H1 (cell line): ENCODE data around the gene GUCY1A2. TPM values are rescaled to one million over a fixed set of nuclear protein-coding genes. Genes with fewer than 3 reads are reported as not detected.

Source experiments
- CTCF ChIA-PET: fragments of 300-600 bp; sonication (Branson Sonifier 250); formaldehyde crosslinking; loops from one replicate; lab custom pipeline; 2021; ENCODE audit not compliant: partially characterized antibody; lab: Charles Lee
- POLR2A ChIA-PET: fragments of 300-600 bp; sonication (Branson Sonifier 250); formaldehyde crosslinking; loops from one replicate; lab custom pipeline; 2021; ENCODE audit warnings: inconsistent platforms; ENCODE audit not compliant: partially characterized antibody; lab: Charles Lee
- DNase-seq, 2 experiments: peaks; one replicate each; pipeline versions ENCODE4 v3.0.0 to v3.0.0-alpha.2; 2010 to 2022; ENCODE audit warnings: low spot score in 2 of 2, low read depth in 1 of 2, mixed read lengths in 1 of 2
- FAIRE-seq: peaks from 2 replicates; lab custom pipeline; 2011; peaks lifted over from hg19 to GRCh38; lab: Jason Lieb, UNC
- H2AFZ ChIP-seq: 2 replicates; pipeline ENCODE4 v1.8.1; 2012; ENCODE audit warnings: low read length, inconsistent platforms
- H2AK5ac ChIP-seq: 2 replicates; pipeline ENCODE4 v1.6.1; 2013; ENCODE audit warnings: low read depth, low read length
- H2BK120ac ChIP-seq: replicated peaks from 2 replicates; pipeline ENCODE3; 2013; ENCODE audit warnings: low read depth, low read length, inconsistent platforms
- H2BK12ac ChIP-seq: 2 replicates; pipeline ENCODE4 v1.6.1; 2013; ENCODE audit warnings: low read depth, low read length
- H2BK15ac ChIP-seq: 2 replicates; pipeline ENCODE4 v1.6.1; 2013; ENCODE audit warnings: low read length
- H2BK20ac ChIP-seq: 2 replicates; pipeline ENCODE4 v1.6.1; 2013; ENCODE audit warnings: low read length
- H2BK5ac ChIP-seq: 2 replicates; pipeline ENCODE4 v1.6.1; 2013; ENCODE audit warnings: low read depth, low read length
- H3K14ac ChIP-seq: 2 replicates; pipeline ENCODE4 v1.6.1; 2013; ENCODE audit warnings: inconsistent platforms; ENCODE audit not compliant: insufficient read length
- H3K18ac ChIP-seq: 2 replicates; pipeline ENCODE4 v1.6.1; 2013; ENCODE audit warnings: low read length; ENCODE audit errors: extremely low read depth
- H3K23ac ChIP-seq: 2 replicates; pipeline ENCODE4 v1.6.1; 2013; ENCODE audit warnings: inconsistent platforms; ENCODE audit not compliant: insufficient read length
- H3K23me2 ChIP-seq: 2 replicates; pipeline ENCODE4 v1.6.1; 2013; ENCODE audit warnings: low read depth, low read length
- H3K27ac ChIP-seq: 2 replicates; pipeline ENCODE4 v1.6.1; 2011; ENCODE audit warnings: low read depth, low read length, inconsistent platforms
- H3K27me3 ChIP-seq, 4 experiments: replicated peaks in 1 of 4; 1 replicate in 1 of 4; 2 replicates in 3 of 4; pipeline versions ENCODE4 v1.6.1 to v1.8.1; 2011 to 2013; ENCODE audit warnings: low read length in 3 of 4, mild to moderate bottlenecking in 3 of 4, inconsistent platforms in 2 of 4, mixed read lengths in 2 of 4, moderate library complexity in 1 of 4; ENCODE audit not compliant: control insufficient read depth in 3 of 4, insufficient read depth in 3 of 4; ENCODE audit errors: extremely low read depth in 1 of 4
- H3K36me3 ChIP-seq, 4 experiments: 2 replicates each; pipeline versions ENCODE4 v1.6.1 to v1.8.1; 2011 to 2013; ENCODE audit warnings: mild to moderate bottlenecking in 4 of 4, low read length in 3 of 4, moderate library complexity in 2 of 4, control low read depth in 1 of 4, inconsistent platforms in 1 of 4; ENCODE audit not compliant: insufficient read depth in 4 of 4, control insufficient read depth in 2 of 4
- H3K4ac ChIP-seq: replicated peaks from 2 replicates; pipeline ENCODE3; 2013; ENCODE audit warnings: low read length, low read depth, mixed read lengths, inconsistent platforms; ENCODE audit not compliant: insufficient read length
- H3K4me1 ChIP-seq, 4 experiments: replicated peaks in 1 of 4; 1 replicate in 1 of 4; 2 replicates in 3 of 4; pipeline versions ENCODE4 v1.6.1 to v1.8.1; 2011 to 2013; ENCODE audit warnings: low read length in 3 of 4, inconsistent platforms in 2 of 4, mixed read lengths in 1 of 4; ENCODE audit not compliant: insufficient read depth in 4 of 4, control insufficient read depth in 3 of 4
- H3K4me2 ChIP-seq, 2 experiments: 2 replicates each; pipeline versions ENCODE4 v1.6.1 to v1.8.1; 2011 to 2013; ENCODE audit warnings: low read depth in 2 of 2, low read length in 2 of 2, control low read depth in 1 of 2, inconsistent platforms in 1 of 2, mild to moderate bottlenecking in 1 of 2; ENCODE audit not compliant: insufficient read depth in 1 of 2
- H3K4me3 ChIP-seq, 4 experiments: fragments of 200-600, 300-600 bp in 1 of 4; sonication (generic), shearing (Covaris generic), sonication (Bioruptor Twin) in 1 of 4; 2 replicates each; pipeline versions ENCODE4 v1.5.1 to v1.8.1; 2011 to 2016; ENCODE audit warnings: low read length in 4 of 4, low read depth in 3 of 4, control low read depth in 2 of 4, inconsistent platforms in 2 of 4, mild to moderate bottlenecking in 2 of 4, mixed read lengths in 1 of 4, moderate library complexity in 1 of 4; ENCODE audit not compliant: insufficient read depth in 2 of 4; ENCODE audit errors: extremely low read depth in 1 of 4
- H3K56ac ChIP-seq: replicated peaks from 2 replicates; pipeline ENCODE3; 2013; ENCODE audit warnings: low read depth, mild to moderate bottlenecking, mixed read lengths, low read length, inconsistent platforms; ENCODE audit not compliant: insufficient read length
- H3K79me1 ChIP-seq: 2 replicates; pipeline ENCODE4 v1.6.1; 2013; ENCODE audit warnings: low read depth, low read length, control low read depth
- H3K79me2 ChIP-seq, 2 experiments: 2 replicates each; pipeline versions ENCODE4 v1.6.1 to v1.8.1; 2012 to 2013; ENCODE audit warnings: low read length in 2 of 2, mild to moderate bottlenecking in 2 of 2, inconsistent platforms in 1 of 2; ENCODE audit not compliant: insufficient read depth in 2 of 2, control insufficient read depth in 1 of 2
- H3K9ac ChIP-seq, 4 experiments: replicated peaks in 1 of 4; 1 replicate in 1 of 4; 2 replicates in 3 of 4; pipeline versions ENCODE4 v1.6.1 to v1.8.1; 2011 to 2013; ENCODE audit warnings: low read depth in 3 of 4, low read length in 3 of 4, control low read depth in 2 of 4, mild to moderate bottlenecking in 2 of 4, moderate library complexity in 2 of 4, inconsistent platforms in 1 of 4; ENCODE audit errors: extremely low read depth in 1 of 4
- H3K9me3 ChIP-seq, 2 experiments: 2 replicates each; pipeline versions ENCODE4 v1.6.1 to v1.8.1; 2012 to 2013; ENCODE audit warnings: mild to moderate bottlenecking in 2 of 2, moderate library complexity in 2 of 2, control low read depth in 1 of 2, inconsistent platforms in 1 of 2, low read depth in 1 of 2, low read length in 1 of 2, mixed read lengths in 1 of 2; ENCODE audit not compliant: insufficient read depth in 2 of 2
- H4K20me1 ChIP-seq, 2 experiments: replicated peaks in 1 of 2; 2 replicates each; pipeline versions ENCODE3 to v1.8.1; 2011 to 2013; ENCODE audit warnings: inconsistent platforms in 2 of 2, low read length in 2 of 2, mild to moderate bottlenecking in 1 of 2; ENCODE audit not compliant: insufficient read depth in 2 of 2, control insufficient read depth in 1 of 2
- H4K5ac ChIP-seq: 2 replicates; pipeline ENCODE4 v1.6.1; 2013; ENCODE audit warnings: low read length, low read depth, mixed read lengths, inconsistent platforms; ENCODE audit not compliant: insufficient read length
- H4K8ac ChIP-seq: 2 replicates; pipeline ENCODE4 v1.8.0; 2013; ENCODE audit warnings: mild to moderate bottlenecking, moderate library complexity, low read length, inconsistent platforms; ENCODE audit not compliant: insufficient read depth; ENCODE audit errors: extremely low read depth
- H4K91ac ChIP-seq: replicated peaks from 2 replicates; pipeline ENCODE3; 2013; ENCODE audit warnings: low read length, mixed read lengths, inconsistent platforms; ENCODE audit not compliant: insufficient read length
- WGBS, 2 experiments: shearing (Covaris generic) in 1 of 2; methylation state at CpG; one replicate each; pipeline versions ENCODE4 v1.1.6 to v1.1.7; 2013 to 2015; ENCODE audit warnings: low lambda C conversion rate in 2 of 2, mixed read lengths in 2 of 2, inconsistent platforms in 1 of 2, low coverage in 1 of 2, missing lambda C conversion rate in 1 of 2; ENCODE audit not compliant: insufficient replicate concordance in 2 of 2, insufficient coverage in 1 of 2, insufficient read length in 1 of 2; ENCODE audit errors: extremely low coverage in 1 of 2, missing lambda C conversion rate in 1 of 2; 5-methylcytosine and 5-hydroxymethylcytosine counted together
- polyA plus RNA-seq, 7 experiments: library from polyadenylated mRNA; depleted of rRNA in 3 of 7; stranded (reverse) in 5 of 7; unstranded in 2 of 7; fragments of >200 nt in 5 of 7; fragments of 200-250 nt in 2 of 7; gene quantifications; 1 replicate in 5 of 7; 2 replicates in 1 of 7; 4 replicates in 1 of 7; pipeline versions ENCODE4 v1.2.1 to v1.2.3, GENCODE V29; 2011 to 2013; ENCODE audit warnings: missing spikeins in 2 of 7, mixed read lengths in 2 of 7
- total RNA-seq: library from RNA; stranded (reverse); fragmentation: NEBNext Ultra II Directional; extraction: Animal tissue kit (Norgen Biotek cat#: 25700); gene quantifications from 2 replicates; pipeline ENCODE4 v1.2.1, GENCODE V29; 2021

Gene GUCY1A2
- total and polyA plus RNA-seq, 2 of the 8 experiments (the other 6 are each of a cell fraction or from before 2014, with no cell fraction given) = 0.11 to 1.9 TPM

DNA sequence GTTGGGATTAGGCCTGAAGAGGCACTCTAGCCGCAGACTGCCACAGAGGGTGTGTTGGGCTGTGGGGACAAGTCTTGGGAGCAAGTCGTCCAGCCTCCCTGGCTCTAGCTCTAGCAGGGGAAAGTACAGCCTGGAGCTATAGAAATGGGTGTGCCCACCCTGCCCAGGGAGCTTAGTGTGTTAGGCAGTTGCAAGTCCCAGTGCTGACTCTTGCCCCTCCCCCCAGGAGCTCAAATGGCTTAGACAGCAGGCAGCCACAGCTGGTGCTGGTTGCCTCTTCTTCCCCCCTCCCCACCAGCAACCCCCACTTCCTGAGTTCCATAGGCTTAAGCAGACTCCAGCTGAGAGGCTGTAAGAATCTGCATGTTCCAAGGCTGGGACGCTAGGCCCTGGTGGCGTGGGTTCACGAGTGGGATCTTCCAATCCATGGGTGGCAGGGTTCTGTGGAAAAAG lies 61.2 kb downstream of the GUCY1A2 start:
- Histone ChIP-seq H4K5ac (peak overlapping the region; percentile 48), H2AFZ (peak overlapping the region; percentile 74; the same call in 1 of the 2 replicates), H4K91ac (peak overlapping the region; percentile 90), H3K4me3 (0 out of 8 replicates have a peak overlapping the region, but pooled peaks of 1 of the 4 experiments have one; percentile 2), H4K8ac (0 out of 2 replicates have a peak overlapping the region, but pooled peaks have one; percentile 9), H2BK20ac (peak overlapping the region; percentile 82), H3K18ac (peak overlapping the region; percentile 71; the same call in 1 of the 2 replicates), H3K27ac (peak overlapping the region; percentile 64; the same call in 1 of the 2 replicates), H3K9ac (no peak overlapping the region), H3K4ac (no peak overlapping the region), H3K4me1 (peaks cover 6 to 25% (median 14%) of the 10 kb centered on the region in 4 experiments), H2BK5ac (peak overlapping the region; percentile 89), H3K79me1 (no peaks in the 10 kb centered on the region), H3K23me2 (no peaks in the 10 kb centered on the region), H3K79me2 (no peaks in the 10 kb centered on the region), H4K20me1 (no peaks in the 10 kb centered on the region), H2AK5ac (no peak overlapping the region), H2BK15ac (no peak overlapping the region), H3K36me3 (no peaks in the 10 kb centered on the region), H3K4me2 (peak overlapping the region; percentile 10 to 38; a peak in 3 of 4 replicates), H2BK120ac (no peak overlapping the region), H3K14ac (no peak overlapping the region), H3K56ac (no peak overlapping the region), H2BK12ac (0 out of 2 replicates have a peak overlapping the region, but pooled peaks have one; percentile 56), H3K23ac (no peak overlapping the region), H3K27me3 (no peaks in the 10 kb centered on the region), H3K9me3 (no peaks in the 10 kb centered on the region)
- ChIA-PET POLR2A (no interaction called here), CTCF (interaction anchor here (0.6 to 1.2 kb wide), 2 partner anchors 48 to 61 kb away, joined by 3 to 4 read pairs; partner anchors contain the start of gene GUCY1A2)
- DNase-seq = peak; percentile 34 to 62
- FAIRE-seq = no peak
- WGBS, 2 experiments = 80% methylated on average over 5 of the region's 5 CpGs; no CpG with 5 or more reads in 1 of the 2 experiments
